Measurements from ENCODE around the gene CTCFL.

DNA sequence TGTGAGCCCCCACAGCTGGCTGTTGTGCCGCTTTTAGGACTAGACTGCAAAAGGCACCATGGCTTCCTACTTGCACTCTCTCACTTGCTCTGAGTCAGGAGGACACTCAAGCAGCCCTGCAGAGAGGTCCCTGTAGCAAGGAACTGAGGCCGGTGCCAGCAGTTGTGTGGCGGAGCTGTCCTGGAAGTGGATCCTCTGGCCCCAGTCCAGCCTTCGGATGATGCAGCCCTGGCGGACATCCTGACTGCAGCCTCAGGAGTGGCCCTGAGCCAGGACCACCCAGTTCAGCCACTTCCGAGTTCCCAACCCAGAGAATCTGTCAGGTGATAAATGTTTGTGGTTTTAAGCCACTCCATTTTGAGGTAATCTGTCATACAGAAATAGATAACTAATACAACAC lies 17.5 kb downstream of the CTCFL start:
- TF ChIP-seq CTCF (IDR thresholded peaks at IDR 0.05) (no peak), POLR2A (IDR thresholded peaks at IDR 0.05; ENCODE audit: low read depth) (no peak), POLR2AphosphoS5 (IDR thresholded peaks at IDR 0.05) (no peak)

Data from esophagus muscularis mucosa (tissue), 3 donors.